H9 (cell line): ENCODE results near the gene UBE3B. TPM values are rescaled to one million over a fixed set of nuclear protein-coding genes. Genes with fewer than 3 reads are reported as not detected.

ENCODE experiments used
- DNase-seq: peaks from one replicate; pipeline ENCODE4 v3.0.0-alpha.2; 2017
- H2AFZ ChIP-seq: one replicate; pipeline ENCODE4 v1.6.1; 2013; ENCODE audit warnings: mild to moderate bottlenecking, low read length, control low read depth, moderate library complexity
- H2AK5ac ChIP-seq: 2 replicates; pipeline ENCODE4 v1.6.1; 2013; ENCODE audit warnings: low read length, control low read depth, mixed read lengths; ENCODE audit not compliant: insufficient read length
- H2BK120ac ChIP-seq: one replicate; pipeline ENCODE4 v1.6.1; 2013; ENCODE audit warnings: low read depth, mild to moderate bottlenecking, low read length, control low read depth, inconsistent platforms; ENCODE audit not compliant: poor library complexity, severe bottlenecking
- H2BK12ac ChIP-seq: 2 replicates; pipeline ENCODE4 v1.6.1; 2013; ENCODE audit warnings: low read length, control low read depth, mixed read lengths, low read depth; ENCODE audit not compliant: insufficient read length
- H2BK15ac ChIP-seq: 2 replicates; pipeline ENCODE4 v1.6.1; 2013; ENCODE audit warnings: low read depth, low read length, control low read depth
- H2BK20ac ChIP-seq: one replicate; pipeline ENCODE4 v1.6.1; 2013; ENCODE audit warnings: low read depth, mild to moderate bottlenecking, low read length, control low read depth, inconsistent platforms; ENCODE audit not compliant: poor library complexity, severe bottlenecking
- H2BK5ac ChIP-seq: 2 replicates; pipeline ENCODE4 v1.6.1; 2013; ENCODE audit warnings: low read length, control low read depth, mixed read lengths; ENCODE audit not compliant: insufficient read length
- H3K14ac ChIP-seq: 2 replicates; pipeline ENCODE4 v1.6.1; 2013; ENCODE audit warnings: low read length, control low read depth; ENCODE audit not compliant: insufficient read depth
- H3K18ac ChIP-seq: 2 replicates; pipeline ENCODE4 v1.6.1; 2013; ENCODE audit warnings: low read depth, mild to moderate bottlenecking, mixed read lengths, low read length, control low read depth; ENCODE audit not compliant: insufficient read length
- H3K23ac ChIP-seq: 2 replicates; pipeline ENCODE4 v1.6.1; 2013; ENCODE audit warnings: low read length, control low read depth, mixed read lengths, low read depth; ENCODE audit not compliant: insufficient read length
- H3K23me2 ChIP-seq: 2 replicates; pipeline ENCODE4 v1.6.1; 2013; ENCODE audit warnings: low read depth, mild to moderate bottlenecking, mixed read lengths, low read length, control low read depth; ENCODE audit not compliant: insufficient read length, poor library complexity, severe bottlenecking
- H3K27ac ChIP-seq: 2 replicates; pipeline ENCODE4 v1.5.1; 2013; ENCODE audit warnings: low read length, control low read depth, mixed read lengths, low read depth; ENCODE audit not compliant: insufficient read length
- H3K27me3 ChIP-seq: 2 replicates; pipeline ENCODE4 v1.6.1; 2013; ENCODE audit warnings: low read length, control low read depth, inconsistent platforms; ENCODE audit not compliant: insufficient read depth
- H3K4ac ChIP-seq: 2 replicates; pipeline ENCODE4 v1.6.1; 2013; ENCODE audit warnings: low read depth, mild to moderate bottlenecking, control low read depth, inconsistent platforms, low read length, moderate library complexity
- H3K4me1 ChIP-seq: 2 replicates; pipeline ENCODE4 v1.6.1; 2013; ENCODE audit warnings: low read length, control low read depth, inconsistent platforms; ENCODE audit not compliant: insufficient read depth
- H3K4me2 ChIP-seq: 2 replicates; pipeline ENCODE4 v1.6.1; 2013; ENCODE audit warnings: low read length, control low read depth, mixed read lengths; ENCODE audit not compliant: insufficient read length, insufficient read depth
- H3K56ac ChIP-seq: 2 replicates; pipeline ENCODE4 v1.6.1; 2013; ENCODE audit warnings: low read depth, mild to moderate bottlenecking, mixed read lengths, low read length, control low read depth; ENCODE audit not compliant: insufficient read length
- H3K79me1 ChIP-seq: 2 replicates; pipeline ENCODE4 v1.6.1; 2013; ENCODE audit warnings: low read depth, mild to moderate bottlenecking, moderate library complexity, low read length, control low read depth, inconsistent platforms; ENCODE audit not compliant: insufficient read depth, poor library complexity, severe bottlenecking
- H3K79me2 ChIP-seq: 2 replicates; pipeline ENCODE4 v1.6.1; 2013; ENCODE audit warnings: low read length, control low read depth, inconsistent platforms; ENCODE audit not compliant: insufficient read depth
- H3K9ac ChIP-seq: 2 replicates; pipeline ENCODE4 v1.6.1; 2013; ENCODE audit warnings: low read length, control low read depth, mixed read lengths; ENCODE audit not compliant: insufficient read length; ENCODE audit errors: extremely low read depth
- H3K9me3 ChIP-seq: one replicate; pipeline ENCODE4 v1.6.1; 2013; ENCODE audit warnings: low read depth, low read length, inconsistent platforms; ENCODE audit not compliant: control insufficient read depth
- H3T11ph ChIP-seq: one replicate; pipeline ENCODE4 v1.6.1; 2013; ENCODE audit warnings: mild to moderate bottlenecking, low read length, control low read depth, inconsistent platforms
- H4K20me1 ChIP-seq: one replicate; pipeline ENCODE4 v1.6.1; 2013; ENCODE audit not compliant: control insufficient read depth, insufficient read length, insufficient read depth
- H4K5ac ChIP-seq: 2 replicates; pipeline ENCODE4 v1.6.1; 2013; ENCODE audit warnings: low read depth, mild to moderate bottlenecking, mixed read lengths, low read length, control low read depth; ENCODE audit not compliant: insufficient read length
- H4K8ac ChIP-seq: replicated peaks from 2 replicates; pipeline ENCODE4 v1.6.1; 2013; ENCODE audit warnings: low read length, control low read depth, mixed read lengths, low read depth; ENCODE audit not compliant: insufficient read length
- H4K91ac ChIP-seq: 2 replicates; pipeline ENCODE4 v1.6.1; 2013; ENCODE audit warnings: low read depth, mild to moderate bottlenecking, moderate library complexity, mixed read lengths, low read length, control low read depth; ENCODE audit not compliant: insufficient read length
- H3K27ac Mint-ChIP-seq, 3 experiments: 2 replicates in 2 of 3; 3 replicates in 1 of 3; pipeline ENCODE4 v1.8.0; 2020 to 2021; ENCODE audit warnings: mixed read lengths in 3 of 3, mild to moderate bottlenecking in 1 of 3, moderate library complexity in 1 of 3
- H3K27me3 Mint-ChIP-seq: 2 replicates; pipeline ENCODE4 v1.8.0; 2021; ENCODE audit warnings: low read depth, mild to moderate bottlenecking, moderate library complexity, mixed read lengths
- H3K36me3 Mint-ChIP-seq, 3 experiments: 2 replicates in 2 of 3; 3 replicates in 1 of 3; pipeline ENCODE4 v1.8.0; 2020 to 2021; ENCODE audit warnings: low read depth in 3 of 3, mixed read lengths in 3 of 3; ENCODE audit not compliant: insufficient read depth in 1 of 3
- H3K4me1 Mint-ChIP-seq, 2 experiments: 2 replicates each; pipeline ENCODE4 v1.8.0; 2020; ENCODE audit warnings: mixed read lengths in 2 of 2
- H3K4me3 Mint-ChIP-seq, 2 experiments: 2 replicates in 1 of 2; 3 replicates in 1 of 2; pipeline ENCODE4 v1.8.0; 2020 to 2021; ENCODE audit warnings: mild to moderate bottlenecking in 2 of 2, mixed read lengths in 2 of 2, moderate library complexity in 1 of 2
- H3K9me3 Mint-ChIP-seq, 2 experiments: 2 replicates in 1 of 2; 3 replicates in 1 of 2; pipeline ENCODE4 v1.8.0; 2020; ENCODE audit warnings: mild to moderate bottlenecking in 2 of 2, mixed read lengths in 2 of 2, moderate library complexity in 1 of 2
- WGBS: extraction: QIAGEN DNeasy Blood & Tissue Kit; methylation state at CpG from one replicate; pipeline ENCODE4 v1.1.7; 2013; ENCODE audit warnings: missing lambda C conversion rate, low lambda C conversion rate, mixed read lengths; ENCODE audit not compliant: insufficient read length; ENCODE audit errors: extremely low coverage; 5-methylcytosine and 5-hydroxymethylcytosine counted together
- total RNA-seq: library from RNA; stranded (reverse); gene quantifications from 2 replicates; pipeline ENCODE4 v1.2.1, GENCODE V29; 2021
- TF ChIP-seq, protein P1 (sequence below): fragments of 200-600 bp; sonication (generic); conservative IDR thresholded peaks from 3 replicates; pipeline ENCODE4 v1.8.0; 2021; ENCODE audit warnings: antibody characterized with exemption, mild to moderate bottlenecking

UBE3B gene
- total RNA-seq, 1 experiment from 2014 or later = 24.2 TPM

DNA sequence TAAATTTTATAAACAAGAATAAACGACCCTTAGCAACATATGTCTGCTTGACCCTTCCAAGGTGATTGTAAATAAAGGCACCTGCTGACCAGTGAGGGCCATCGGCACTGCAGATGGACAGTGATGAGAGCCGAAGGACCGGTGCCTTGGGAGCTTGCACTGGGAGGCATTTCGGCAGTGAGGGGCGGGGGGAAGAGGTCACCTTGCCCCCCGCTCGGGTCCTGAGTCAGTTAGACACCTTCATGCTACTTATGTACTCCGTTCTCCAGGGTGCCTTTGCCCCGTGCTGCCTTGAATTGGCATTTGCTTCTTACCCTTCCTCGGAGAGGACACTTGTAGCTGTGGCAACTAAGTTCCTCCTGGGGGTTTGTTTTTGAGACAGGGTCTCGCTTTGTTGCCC, 72.8 kb downstream of the UBE3B start:
- no peak overlapping the region for H3K4me3 Mint-ChIP-seq
- no peaks in the 10 kb centered on the region for H3K79me2 ChIP-seq
- H3K27ac Mint-ChIP-seq = peak overlapping the region in 1 of 3 experiments; percentile 46; a peak in 1 of 7 replicates
- H2BK5ac ChIP-seq = no peak overlapping the region
- no peak for DNase-seq
- H2BK20ac ChIP-seq = no peak overlapping the region
- no peaks in the 10 kb centered on the region for H3K9me3 Mint-ChIP-seq
- no peak overlapping the region for H4K5ac ChIP-seq
- no CpG with 5 or more reads among the region's 12 CpGs for WGBS
- no peak overlapping the region for H3K23ac ChIP-seq
- H3K9me3 ChIP-seq = no peaks in the 10 kb centered on the region
- TF ChIP-seq, protein P1, sequence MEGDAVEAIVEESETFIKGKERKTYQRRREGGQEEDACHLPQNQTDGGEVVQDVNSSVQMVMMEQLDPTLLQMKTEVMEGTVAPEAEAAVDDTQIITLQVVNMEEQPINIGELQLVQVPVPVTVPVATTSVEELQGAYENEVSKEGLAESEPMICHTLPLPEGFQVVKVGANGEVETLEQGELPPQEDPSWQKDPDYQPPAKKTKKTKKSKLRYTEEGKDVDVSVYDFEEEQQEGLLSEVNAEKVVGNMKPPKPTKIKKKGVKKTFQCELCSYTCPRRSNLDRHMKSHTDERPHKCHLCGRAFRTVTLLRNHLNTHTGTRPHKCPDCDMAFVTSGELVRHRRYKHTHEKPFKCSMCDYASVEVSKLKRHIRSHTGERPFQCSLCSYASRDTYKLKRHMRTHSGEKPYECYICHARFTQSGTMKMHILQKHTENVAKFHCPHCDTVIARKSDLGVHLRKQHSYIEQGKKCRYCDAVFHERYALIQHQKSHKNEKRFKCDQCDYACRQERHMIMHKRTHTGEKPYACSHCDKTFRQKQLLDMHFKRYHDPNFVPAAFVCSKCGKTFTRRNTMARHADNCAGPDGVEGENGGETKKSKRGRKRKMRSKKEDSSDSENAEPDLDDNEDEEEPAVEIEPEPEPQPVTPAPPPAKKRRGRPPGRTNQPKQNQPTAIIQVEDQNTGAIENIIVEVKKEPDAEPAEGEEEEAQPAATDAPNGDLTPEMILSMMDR = no peak
- H3K9ac ChIP-seq = no peak overlapping the region
- H3K4me2 ChIP-seq = no peak overlapping the region
- H3K18ac ChIP-seq = no peak overlapping the region
- H2BK12ac ChIP-seq = no peak overlapping the region
- H3T11ph ChIP-seq = no peak overlapping the region
- H3K79me1 ChIP-seq = no peaks in the 10 kb centered on the region
- H3K56ac ChIP-seq = no peak overlapping the region
- peaks cover 0 to 9% of the 10 kb centered on the region in 2 experiments; a peak in 2 of 4 replicates for H3K4me1 Mint-ChIP-seq
- no peaks in the 10 kb centered on the region for H3K27me3 ChIP-seq
- H3K23me2 ChIP-seq = no peaks in the 10 kb centered on the region
- H3K27ac ChIP-seq = no peak overlapping the region
- H3K36me3 Mint-ChIP-seq = no peaks in the 10 kb centered on the region
- H3K27me3 Mint-ChIP-seq = peaks cover 16% of the 10 kb centered on the region
- H4K8ac ChIP-seq = no peak overlapping the region
- no peak overlapping the region for H2AFZ ChIP-seq
- H2BK120ac ChIP-seq = no peak overlapping the region
- no peak overlapping the region for H3K4ac ChIP-seq
- no peaks in the 10 kb centered on the region for H4K20me1 ChIP-seq
- no peak overlapping the region for H2AK5ac ChIP-seq
- H3K4me1 ChIP-seq = no peaks in the 10 kb centered on the region
- no peak overlapping the region for H2BK15ac ChIP-seq
- H3K14ac ChIP-seq = no peak overlapping the region
- no peak overlapping the region for H4K91ac ChIP-seq
